Lower lobe of right lung (tissue), 2 donors: Measurements from ENCODE around the gene U2AF1L4. TPM values are rescaled to one million over a fixed set of nuclear protein-coding genes. Genes with fewer than 3 reads are reported as not detected.

ENCODE experiments used
- ATAC-seq, 2 donors: fragments of 200-7000 bp; cut with Tn5 transposase; one replicate each; pipeline ENCODE4 v1.9.1; 2020 to 2022; ENCODE audit warnings: mild to moderate bottlenecking in 2 of 2, moderate library complexity in 2 of 2
- DNase-seq: peaks from one replicate; pipeline ENCODE4 v3.0.0-alpha.2; 2020
- H3K27ac ChIP-seq: fragments of 200-600 bp; one replicate; pipeline ENCODE4 v1.8.0; 2022
- H3K27me3 ChIP-seq: fragments of 200-600 bp; one replicate; pipeline ENCODE4 v1.8.0; 2022; ENCODE audit warnings: low read depth
- H3K36me3 ChIP-seq: fragments of 200-600 bp; one replicate; pipeline ENCODE4 v1.8.0; 2022; ENCODE audit warnings: mild to moderate bottlenecking
- H3K4me1 ChIP-seq: fragments of 200-600 bp; one replicate; pipeline ENCODE4 v1.8.0; 2022
- H3K4me3 ChIP-seq: fragments of 200-600 bp; one replicate; pipeline ENCODE4 v1.8.0; 2022; ENCODE audit warnings: mild to moderate bottlenecking
- H3K9me3 ChIP-seq: fragments of 200-600 bp; one replicate; pipeline ENCODE4 v1.8.0; 2022
- CTCF ChIP-seq: fragments of 200-600 bp; IDR thresholded peaks from one replicate; pipeline ENCODE4 v1.8.0; 2022; ENCODE audit warnings: antibody characterized with exemption, mild to moderate bottlenecking
- intact Hi-C: fragments of 100-400 bp; cut with DNase I; formaldehyde crosslinking; loops from one replicate; pipeline ENCODE4 v1.11.0; 2022
- total RNA-seq: library from RNA; stranded (reverse); fragmentation: NEBNext Ultra II Directional; extraction: Animal tissue kit (Norgen Biotek cat#: 25700); gene quantifications from one replicate; pipeline ENCODE4 v1.2.1, GENCODE V29; 2021
- donor health status: DM: no; HTN: yes; CAD: no; lungs with severe emphysema.

The U2AF1L4 gene
- total RNA-seq, 1 donor from 2014 or later = 20.3 TPM

GRCh38 chr19:35753634-35754369 is 8.6 kb upstream of the U2AF1L4 start:
- H3K4me3 ChIP-seq = no peak overlapping the region
- no peak overlapping the region for H3K27ac ChIP-seq
- ATAC-seq (no peak), DNase-seq (no peak)
- intact Hi-C loops = no loop called here
- H3K9me3 ChIP-seq = no peaks in the 10 kb centered on the region
- TF ChIP-seq CTCF = no peak
- H3K4me1 ChIP-seq = peaks cover 33% of the 10 kb centered on the region
- H3K27me3 ChIP-seq = no peaks in the 10 kb centered on the region
- peaks cover 36% of the 10 kb centered on the region for H3K36me3 ChIP-seq

DNA sequence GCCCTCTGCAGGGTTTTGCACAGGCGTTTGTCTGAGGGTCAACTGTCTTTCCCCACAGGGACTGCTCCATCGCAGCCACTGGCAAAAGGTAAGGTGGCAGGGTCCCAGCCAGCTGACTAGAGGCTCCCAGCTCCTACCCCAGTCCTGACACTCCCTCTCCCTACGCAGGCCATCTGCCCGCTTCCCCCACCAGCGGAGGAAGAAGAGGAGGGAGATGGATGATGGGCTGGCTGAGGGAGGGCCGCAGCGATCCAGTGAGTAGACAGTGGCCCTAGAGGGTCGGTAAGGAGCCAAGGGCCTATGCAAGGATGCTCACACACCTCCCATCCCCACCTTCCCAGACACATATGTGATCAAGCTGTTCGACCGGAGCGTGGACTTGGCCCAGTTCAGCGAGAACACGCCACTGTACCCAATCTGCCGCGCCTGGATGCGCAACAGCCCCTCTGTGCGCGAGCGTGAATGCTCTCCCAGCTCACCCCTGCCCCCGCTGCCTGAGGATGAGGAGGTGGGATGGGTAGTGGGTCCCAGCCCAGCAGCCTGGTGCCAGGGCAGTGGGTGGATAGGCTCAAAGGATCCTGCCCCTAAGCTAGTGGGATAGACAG is 7.6 kb upstream of the U2AF1L4 start:
- Histone ChIP-seq H3K27me3 (no peaks in the 10 kb centered on the region), H3K36me3 (peaks cover 36% of the 10 kb centered on the region), H3K27ac (no peak overlapping the region), H3K4me1 (peaks cover 32% of the 10 kb centered on the region), H3K9me3 (no peaks in the 10 kb centered on the region), H3K4me3 (no peak overlapping the region)
- ATAC-seq = no peak
- intact Hi-C loops = no loop called here
- TF ChIP-seq CTCF = no peak
- DNase-seq = no peak

- Histone ChIP-seq H3K4me3 (no peak overlapping the region), H3K4me1 (peaks cover 30% of the 10 kb centered on the region), H3K9me3 (no peaks in the 10 kb centered on the region), H3K36me3 (peaks cover 36% of the 10 kb centered on the region), H3K27ac (no peak overlapping the region), H3K27me3 (no peaks in the 10 kb centered on the region)
- DNase-seq = no peak
- intact Hi-C loops = no loop called here
- ATAC-seq = no peak
- TF ChIP-seq CTCF = no peak
Measured at GRCh38 chr19:35751839-35752745, 6.9 kb upstream of the U2AF1L4 start.

DNA sequence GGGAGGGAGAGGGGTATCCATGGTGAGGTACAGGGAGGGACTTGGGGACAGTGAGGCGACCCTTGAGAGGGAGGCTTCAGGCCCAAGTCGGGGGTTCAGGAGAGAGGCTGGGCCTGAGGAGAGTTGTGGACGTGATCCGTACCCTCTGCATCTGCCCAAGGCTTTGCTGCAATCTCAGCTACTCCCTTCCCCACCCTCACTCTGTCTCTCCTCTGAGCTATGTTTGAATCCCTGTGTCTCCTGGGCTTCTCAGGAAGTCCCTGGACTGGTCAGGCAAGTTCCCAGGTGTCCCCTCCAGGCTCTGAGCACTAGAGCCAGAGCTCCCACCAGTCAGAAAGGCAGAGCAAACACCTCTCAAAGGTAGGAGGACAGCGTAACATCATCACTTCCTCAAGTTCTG is 4.9 kb upstream of the U2AF1L4 start:
- Histone ChIP-seq H3K4me3 (no peak overlapping the region), H3K27ac (no peak overlapping the region)
- intact Hi-C loops = no loop called here

More for the DNA sequence above, 4.9 kb upstream of the U2AF1L4 start:
- no peak for TF ChIP-seq CTCF
- ATAC-seq (no peak), DNase-seq (no peak)
- H3K36me3 ChIP-seq = peaks cover 36% of the 10 kb centered on the region
- no peaks in the 10 kb centered on the region for H3K27me3 ChIP-seq
- H3K9me3 ChIP-seq = no peaks in the 10 kb centered on the region
- peaks cover 26% of the 10 kb centered on the region for H3K4me1 ChIP-seq
